ENCODE data around the gene DNAJB6.

DNAJB6 gene

DNA sequence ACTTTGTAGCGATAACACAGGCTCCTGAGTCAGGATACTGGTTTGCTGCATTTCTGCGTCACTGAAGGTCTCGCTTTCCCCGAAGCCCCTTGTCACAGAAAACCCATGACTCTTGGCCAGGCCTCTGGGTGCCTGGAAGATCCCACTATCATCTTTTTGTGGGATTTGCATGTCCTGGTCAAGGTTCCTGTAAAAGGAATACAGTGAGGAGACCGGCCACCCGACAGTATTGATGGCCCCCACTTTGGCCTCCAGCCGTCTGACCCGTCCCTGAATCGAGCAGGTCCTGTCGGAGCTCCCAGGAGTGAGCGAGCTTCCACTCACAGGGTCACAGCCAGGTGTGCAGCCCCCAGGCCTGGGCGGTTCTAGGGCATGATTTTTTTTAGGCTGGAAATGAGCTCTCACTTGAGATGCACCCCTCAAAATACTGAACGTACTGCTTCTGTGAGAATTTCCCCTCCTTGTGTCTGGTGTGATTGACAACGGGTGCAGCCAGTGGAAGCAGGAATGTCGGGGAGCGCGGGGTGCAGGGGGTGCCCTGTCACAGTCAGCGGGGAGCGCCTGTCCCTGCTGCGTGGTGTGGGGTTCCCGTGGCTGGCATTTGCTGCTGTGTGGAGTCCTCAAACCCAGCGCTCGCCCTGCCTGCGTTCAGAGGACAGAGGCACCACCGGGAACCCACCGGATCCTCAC is 75.8 kb downstream of the DNAJB6 start:
- TF ChIP-seq ZBTB7A (IDR thresholded peaks at IDR 0.05; ENCODE audit: low read depth) = no peak
- no peak for TF ChIP-seq RAD21 (IDR thresholded peaks at IDR 0.05; ENCODE audit: low read depth)
- no peak for TF ChIP-seq TEAD4 (IDR thresholded peaks at IDR 0.05)
- no peak for TF ChIP-seq NFIC (IDR thresholded peaks at IDR 0.05)
- no peak for TF ChIP-seq CREB1 (IDR thresholded peaks at IDR 0.05; ENCODE audit: low read depth)
- TF ChIP-seq, protein P1, sequence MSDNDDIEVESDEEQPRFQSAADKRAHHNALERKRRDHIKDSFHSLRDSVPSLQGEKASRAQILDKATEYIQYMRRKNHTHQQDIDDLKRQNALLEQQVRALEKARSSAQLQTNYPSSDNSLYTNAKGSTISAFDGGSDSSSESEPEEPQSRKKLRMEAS (IDR thresholded peaks at IDR 0.05) = no peak
- TF ChIP-seq FOXM1 (IDR thresholded peaks at IDR 0.05; ENCODE audit: borderline replicate concordance, low read depth) = no peak
- no peak for TF ChIP-seq TAF1 (IDR thresholded peaks at IDR 0.05; ENCODE audit: low read depth)

DNA sequence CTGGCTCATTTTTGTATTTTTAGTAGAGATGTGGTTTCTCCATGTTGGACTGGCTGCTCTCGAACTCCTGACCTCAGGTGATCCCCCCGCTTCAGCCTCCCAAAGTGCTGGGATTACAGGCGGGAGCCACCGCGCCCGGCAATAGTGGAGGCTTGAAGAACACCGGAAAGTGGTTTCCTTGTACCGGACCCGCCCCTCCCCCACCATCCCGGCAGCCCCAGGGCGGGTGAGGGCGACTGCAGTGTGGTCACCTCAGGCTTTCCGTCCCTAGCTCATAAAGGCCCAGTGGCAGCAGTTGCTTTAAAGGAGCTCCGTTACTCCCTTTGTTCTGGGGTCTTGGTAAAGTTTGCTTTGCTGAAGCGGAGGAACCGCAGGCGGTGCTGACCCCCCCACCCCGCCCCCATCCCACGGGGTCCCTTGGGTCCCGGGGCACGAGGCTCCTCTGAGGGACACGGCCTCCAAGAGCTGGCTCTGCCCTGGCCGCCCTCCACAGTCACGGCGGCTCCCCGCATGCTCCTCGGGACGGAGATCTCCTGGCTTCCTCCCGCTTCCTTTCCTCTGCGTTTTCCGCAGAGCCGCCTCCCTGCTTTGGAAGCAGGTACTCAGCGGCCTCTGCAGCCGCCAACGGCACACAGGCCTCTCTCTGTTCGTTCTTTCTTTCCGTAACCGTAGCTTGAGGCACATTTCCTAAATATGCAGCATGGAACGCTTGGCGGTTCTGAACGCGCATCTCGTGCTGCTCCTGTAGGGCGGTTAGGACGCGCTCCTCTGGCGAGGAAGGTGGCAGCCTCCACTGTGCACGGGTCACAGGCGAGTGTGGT is 77.3 kb downstream of the DNAJB6 start:
- TF ChIP-seq FOXM1 (IDR thresholded peaks at IDR 0.05; ENCODE audit: borderline replicate concordance, low read depth) = no peak
- TF ChIP-seq CEBPB (IDR thresholded peaks at IDR 0.05) = no peak
- no peak for TF ChIP-seq YY1 (IDR thresholded peaks at IDR 0.05; ENCODE audit: low read depth)
- TF ChIP-seq, protein P2, sequence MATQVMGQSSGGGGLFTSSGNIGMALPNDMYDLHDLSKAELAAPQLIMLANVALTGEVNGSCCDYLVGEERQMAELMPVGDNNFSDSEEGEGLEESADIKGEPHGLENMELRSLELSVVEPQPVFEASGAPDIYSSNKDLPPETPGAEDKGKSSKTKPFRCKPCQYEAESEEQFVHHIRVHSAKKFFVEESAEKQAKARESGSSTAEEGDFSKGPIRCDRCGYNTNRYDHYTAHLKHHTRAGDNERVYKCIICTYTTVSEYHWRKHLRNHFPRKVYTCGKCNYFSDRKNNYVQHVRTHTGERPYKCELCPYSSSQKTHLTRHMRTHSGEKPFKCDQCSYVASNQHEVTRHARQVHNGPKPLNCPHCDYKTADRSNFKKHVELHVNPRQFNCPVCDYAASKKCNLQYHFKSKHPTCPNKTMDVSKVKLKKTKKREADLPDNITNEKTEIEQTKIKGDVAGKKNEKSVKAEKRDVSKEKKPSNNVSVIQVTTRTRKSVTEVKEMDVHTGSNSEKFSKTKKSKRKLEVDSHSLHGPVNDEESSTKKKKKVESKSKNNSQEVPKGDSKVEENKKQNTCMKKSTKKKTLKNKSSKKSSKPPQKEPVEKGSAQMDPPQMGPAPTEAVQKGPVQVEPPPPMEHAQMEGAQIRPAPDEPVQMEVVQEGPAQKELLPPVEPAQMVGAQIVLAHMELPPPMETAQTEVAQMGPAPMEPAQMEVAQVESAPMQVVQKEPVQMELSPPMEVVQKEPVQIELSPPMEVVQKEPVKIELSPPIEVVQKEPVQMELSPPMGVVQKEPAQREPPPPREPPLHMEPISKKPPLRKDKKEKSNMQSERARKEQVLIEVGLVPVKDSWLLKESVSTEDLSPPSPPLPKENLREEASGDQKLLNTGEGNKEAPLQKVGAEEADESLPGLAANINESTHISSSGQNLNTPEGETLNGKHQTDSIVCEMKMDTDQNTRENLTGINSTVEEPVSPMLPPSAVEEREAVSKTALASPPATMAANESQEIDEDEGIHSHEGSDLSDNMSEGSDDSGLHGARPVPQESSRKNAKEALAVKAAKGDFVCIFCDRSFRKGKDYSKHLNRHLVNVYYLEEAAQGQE (IDR thresholded peaks at IDR 0.05; ENCODE audit: low read depth) = no peak
- no peak for TF ChIP-seq TEAD4 (IDR thresholded peaks at IDR 0.05)
- TF ChIP-seq ZBTB7A (IDR thresholded peaks at IDR 0.05; ENCODE audit: low read depth) = no peak
- TF ChIP-seq, protein P1 (IDR thresholded peaks at IDR 0.05) = no peak
- TF ChIP-seq NFIC (IDR thresholded peaks at IDR 0.05) = no peak
- no peak for TF ChIP-seq TCF12 (IDR thresholded peaks at IDR 0.05; ENCODE audit: low read depth)

DNA sequence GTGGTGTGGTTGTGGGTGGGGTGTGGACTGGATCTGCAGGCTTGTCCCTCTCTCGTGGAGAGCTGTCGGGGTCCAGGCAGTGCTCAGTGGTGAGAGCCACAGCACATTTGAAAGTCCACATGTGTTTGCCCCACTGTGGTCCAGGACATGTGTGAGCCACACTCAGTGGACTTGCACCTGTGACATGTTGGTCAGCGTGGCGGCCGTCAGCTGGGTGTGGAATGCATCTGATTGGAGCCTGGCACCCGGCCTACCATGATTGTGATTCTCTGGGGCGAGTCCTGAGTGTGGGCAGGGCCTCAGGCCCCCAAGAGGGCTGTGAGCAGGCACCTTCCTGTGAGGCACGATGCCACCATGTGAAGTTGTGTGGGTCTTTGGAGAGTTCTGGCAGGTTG is 77.9 kb downstream of the DNAJB6 start:
- TF ChIP-seq TEAD4 (IDR thresholded peaks at IDR 0.05) (no peak), CREB1 (IDR thresholded peaks at IDR 0.05; ENCODE audit: low read depth) (no peak), EGR1 (IDR thresholded peaks at IDR 0.05) (no peak), TCF12 (IDR thresholded peaks at IDR 0.05; ENCODE audit: low read depth) (no peak), NFIC (IDR thresholded peaks at IDR 0.05) (no peak), RAD21 (IDR thresholded peaks at IDR 0.05; ENCODE audit: low read depth) (no peak), FOXM1 (IDR thresholded peaks at IDR 0.05; ENCODE audit: borderline replicate concordance, low read depth) (no peak), TAF1 (IDR thresholded peaks at IDR 0.05; ENCODE audit: low read depth) (no peak), CEBPB (IDR thresholded peaks at IDR 0.05) (no peak), ZBTB7A (IDR thresholded peaks at IDR 0.05; ENCODE audit: low read depth) (no peak), YY1 (IDR thresholded peaks at IDR 0.05; ENCODE audit: low read depth) (no peak), EP300 (IDR thresholded peaks at IDR 0.05; ENCODE audit: borderline replicate concordance) (no peak)
- TF ChIP-seq, protein P3, sequence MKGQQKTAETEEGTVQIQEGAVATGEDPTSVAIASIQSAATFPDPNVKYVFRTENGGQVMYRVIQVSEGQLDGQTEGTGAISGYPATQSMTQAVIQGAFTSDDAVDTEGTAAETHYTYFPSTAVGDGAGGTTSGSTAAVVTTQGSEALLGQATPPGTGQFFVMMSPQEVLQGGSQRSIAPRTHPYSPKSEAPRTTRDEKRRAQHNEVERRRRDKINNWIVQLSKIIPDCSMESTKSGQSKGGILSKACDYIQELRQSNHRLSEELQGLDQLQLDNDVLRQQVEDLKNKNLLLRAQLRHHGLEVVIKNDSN (IDR thresholded peaks at IDR 0.05) = no peak
- TF ChIP-seq, protein P1 (IDR thresholded peaks at IDR 0.05) = no peak
- TF ChIP-seq, protein P2 (IDR thresholded peaks at IDR 0.05; ENCODE audit: low read depth) = no peak

DNA sequence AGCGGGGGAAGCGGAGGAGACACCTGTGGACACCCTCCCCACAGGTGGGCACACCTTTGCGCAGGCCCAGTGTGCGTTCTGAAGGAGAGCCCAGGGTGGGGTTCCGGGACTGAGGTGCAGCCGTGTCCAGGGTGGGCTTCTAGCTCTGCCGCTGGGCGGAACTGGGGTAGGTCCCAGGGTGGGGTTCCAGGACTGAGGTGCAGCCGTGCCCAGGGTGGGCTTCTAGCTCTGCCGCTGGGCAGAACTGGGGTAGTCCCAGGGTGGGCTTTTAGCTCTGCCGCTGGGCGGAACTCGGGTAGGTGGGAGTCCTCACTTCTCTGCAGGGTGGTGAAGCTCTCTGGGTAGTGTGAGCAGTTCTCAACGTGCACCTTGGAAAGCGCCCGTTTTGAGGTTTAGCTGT is 78.7 kb downstream of the DNAJB6 start:
- TF ChIP-seq CEBPB (IDR thresholded peaks at IDR 0.05) (no peak), TAF1 (IDR thresholded peaks at IDR 0.05; ENCODE audit: low read depth) (no peak), FOXM1 (IDR thresholded peaks at IDR 0.05; ENCODE audit: borderline replicate concordance, low read depth) (no peak), EGR1 (IDR thresholded peaks at IDR 0.05) (no peak), TEAD4 (IDR thresholded peaks at IDR 0.05) (no peak), YY1 (IDR thresholded peaks at IDR 0.05; ENCODE audit: low read depth) (no peak)
- TF ChIP-seq, protein P2 (IDR thresholded peaks at IDR 0.05; ENCODE audit: low read depth) = no peak
